Measurements from ENCODE around the gene ZHX3.
"Not testable (repeated sequence)": the region's sequence is repeated elsewhere in the genome, so short reads cannot be mapped to it uniquely, and the experiment has no call there.

Gene ZHX3

DNA sequence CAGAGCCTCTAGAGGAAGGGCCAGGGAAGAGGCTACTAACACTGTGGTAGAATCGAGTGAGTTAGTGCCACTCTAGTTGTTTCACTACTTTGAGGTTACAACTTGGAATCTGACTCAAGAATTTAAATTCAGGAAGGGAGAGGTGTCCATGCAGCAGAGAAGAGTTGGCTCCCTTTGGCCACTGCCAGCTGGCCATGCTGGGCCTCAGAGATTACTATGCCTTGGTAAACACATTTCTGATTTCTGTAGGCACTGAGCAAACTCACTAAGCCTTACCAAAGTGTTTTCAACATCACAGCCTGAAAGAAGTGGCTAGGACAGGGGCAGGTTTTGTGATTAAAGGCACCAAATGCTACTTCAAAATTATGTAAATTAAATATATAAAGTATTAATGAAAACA, 61.9 kb downstream of the ZHX3 start:
- no peak for DNase-seq

DNA sequence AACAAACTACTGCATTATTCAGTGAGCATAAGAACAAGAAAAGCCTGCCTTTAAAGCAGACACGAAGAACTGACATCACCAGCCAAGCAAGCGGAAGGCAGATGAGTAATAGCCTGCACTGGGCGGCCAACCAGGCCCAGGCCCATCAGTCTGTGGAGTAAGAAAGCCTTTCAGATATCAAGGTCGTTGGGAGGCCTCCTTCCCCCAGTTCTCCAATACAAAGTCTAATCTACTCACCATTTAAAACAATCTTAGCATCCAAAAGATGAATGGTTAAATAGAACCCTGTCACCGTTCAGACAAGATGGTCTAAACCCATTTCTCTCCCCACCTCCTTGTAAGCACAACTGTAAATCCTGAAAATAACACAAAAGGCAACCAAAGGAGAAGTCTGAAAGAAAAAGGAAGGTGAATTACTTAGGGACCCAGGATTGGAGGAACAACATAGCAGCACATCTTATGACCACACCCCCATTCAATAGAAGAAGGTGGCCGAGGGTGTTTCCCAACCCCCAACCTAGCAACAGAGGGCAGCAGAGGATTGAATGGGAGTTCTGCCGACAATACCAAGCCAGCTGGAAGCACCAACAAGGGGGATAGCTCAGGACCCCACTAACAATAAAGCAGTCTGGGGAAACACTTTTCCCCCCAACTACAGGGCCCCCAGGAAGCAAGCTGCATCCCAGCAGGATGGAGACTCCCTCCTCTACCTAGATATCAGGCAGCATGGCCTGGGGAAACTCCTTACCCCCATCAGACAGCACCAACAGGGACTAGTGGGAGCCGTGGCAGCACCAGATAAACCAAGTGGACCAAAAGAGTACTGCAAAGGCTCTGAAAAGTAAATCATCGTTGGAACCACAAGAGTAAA, 67.9 kb downstream of the ZHX3 start:
- peak; percentile 60 for DNase-seq

DNA sequence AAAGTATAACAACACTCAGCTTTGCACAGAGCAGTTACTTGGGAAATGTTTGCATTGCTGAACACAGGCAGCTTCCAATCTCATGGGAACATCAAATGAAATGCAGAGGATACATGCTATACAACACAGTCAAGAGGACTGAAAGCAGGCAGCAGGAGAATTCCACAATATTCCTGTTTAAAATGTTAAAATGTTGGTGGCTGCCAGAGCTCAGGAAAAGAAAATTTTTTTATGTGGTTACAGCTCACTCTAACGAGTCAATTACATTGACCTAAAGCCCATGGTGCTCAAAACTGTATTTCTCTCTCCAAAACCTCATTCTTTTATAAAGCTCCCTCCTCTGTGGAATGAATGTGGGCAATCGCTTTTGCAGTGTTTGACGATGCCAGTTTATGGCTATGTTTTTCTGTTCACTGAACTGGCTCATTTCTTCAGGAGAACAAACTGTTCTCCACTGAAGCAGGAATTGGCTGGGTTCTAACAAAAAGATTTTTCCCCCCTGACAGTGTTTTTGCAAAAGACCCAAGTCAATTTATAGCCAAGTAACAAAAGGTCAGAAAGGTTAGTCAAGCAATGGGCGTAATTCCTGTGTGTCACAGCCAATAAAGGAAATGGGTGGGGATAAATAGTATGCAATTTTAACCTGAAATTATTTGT, 69.0 kb downstream of the ZHX3 start:
- no peak for DNase-seq

GRCh38 chr20:41247523-41248367, 69.8 kb downstream of the ZHX3 start:
- DNase-seq, result no peak

GRCh38 chr20:41245086-41245707, 72.3 kb downstream of the ZHX3 start:
- no peak for DNase-seq

GRCh38 chr20:41242807-41243206, 74.7 kb downstream of the ZHX3 start:
- no peak for DNase-seq

GRCh38 chr20:41242352-41242751, 75.2 kb downstream of the ZHX3 start:
- DNase-seq, result no peak

GRCh38 chr20:41237233-41237632, 80.3 kb downstream of the ZHX3 start:
- DNase-seq, result not testable (repeated sequence)

DNA sequence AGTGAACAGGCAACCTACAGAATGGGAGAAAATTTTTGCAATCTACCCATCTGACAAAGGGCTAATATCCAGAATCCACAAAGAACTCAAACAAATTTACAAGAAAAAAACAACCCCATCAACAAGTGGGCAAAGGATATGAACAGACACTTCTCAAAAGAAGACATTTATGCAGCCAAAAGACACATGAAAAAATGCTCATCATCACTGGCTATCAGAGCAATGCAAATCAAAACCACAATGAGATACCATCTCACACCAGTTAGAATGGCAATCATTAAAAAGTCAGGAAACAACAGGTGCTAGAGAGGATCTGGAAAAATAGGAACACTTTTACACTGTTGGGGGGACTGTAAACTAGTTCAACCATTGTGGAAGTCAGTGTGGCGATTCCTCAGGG, 80.7 kb downstream of the ZHX3 start:
- DNase-seq, result not testable (repeated sequence)

GRCh38 chr20:41234546-41234945, 83.0 kb downstream of the ZHX3 start:
- DNase-seq, result no peak

GRCh38 chr20:41234041-41234440, 83.5 kb downstream of the ZHX3 start:
- DNase-seq, result no peak

- DNase-seq, result no peak
These were observed 84.3 kb downstream of the ZHX3 start for GRCh38 chr20:41232973-41233926.

DNA sequence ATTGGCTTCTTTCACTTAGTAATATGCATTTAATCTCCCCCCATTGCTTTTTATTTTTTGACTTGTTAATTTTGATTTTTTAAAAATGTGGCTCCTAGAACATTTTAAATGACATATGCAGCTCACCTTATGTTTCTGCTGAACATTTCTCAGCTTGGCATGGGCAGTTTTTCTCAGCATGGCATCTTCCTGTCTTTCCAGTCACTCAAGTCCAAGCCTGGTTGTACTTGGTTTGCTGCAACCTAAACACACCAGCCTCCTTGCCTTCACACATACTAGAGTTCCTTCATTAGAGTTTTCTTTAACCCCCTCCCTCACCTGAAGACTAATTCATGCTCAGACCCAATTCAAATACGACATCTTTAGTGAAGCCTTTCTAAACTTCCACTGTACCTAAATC, 86.4 kb downstream of the ZHX3 start:
- no peak for DNase-seq

DNA sequence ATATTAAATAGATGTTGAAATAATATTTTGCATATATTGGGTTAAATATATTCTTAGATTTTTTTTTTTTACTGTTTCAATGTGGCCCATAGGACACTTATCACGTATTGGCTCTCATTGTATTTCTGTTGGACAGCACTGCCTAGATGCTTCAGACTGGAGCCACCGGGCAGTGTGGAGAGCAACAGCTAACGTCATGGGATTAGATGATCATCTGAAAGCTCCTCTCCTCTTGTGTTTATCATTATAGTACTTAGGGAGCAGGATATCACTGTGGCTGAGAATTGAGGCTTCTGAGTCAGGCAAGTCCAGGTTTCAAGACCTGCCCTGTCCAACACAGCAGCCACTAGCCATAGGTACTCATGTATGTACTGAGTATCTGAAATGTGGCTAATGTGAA, 87.4 kb downstream of the ZHX3 start:
- DNase-seq, result no peak

GRCh38 chr20:41229259-41229658, 88.3 kb downstream of the ZHX3 start:
- no peak for DNase-seq

- DNase-seq, result no peak
These were observed 88.7 kb downstream of the ZHX3 start for GRCh38 chr20:41228858-41229257.

GRCh38 chr20:41226426-41226825, 91.1 kb downstream of the ZHX3 start:
- DNase-seq, result no peak

DNA sequence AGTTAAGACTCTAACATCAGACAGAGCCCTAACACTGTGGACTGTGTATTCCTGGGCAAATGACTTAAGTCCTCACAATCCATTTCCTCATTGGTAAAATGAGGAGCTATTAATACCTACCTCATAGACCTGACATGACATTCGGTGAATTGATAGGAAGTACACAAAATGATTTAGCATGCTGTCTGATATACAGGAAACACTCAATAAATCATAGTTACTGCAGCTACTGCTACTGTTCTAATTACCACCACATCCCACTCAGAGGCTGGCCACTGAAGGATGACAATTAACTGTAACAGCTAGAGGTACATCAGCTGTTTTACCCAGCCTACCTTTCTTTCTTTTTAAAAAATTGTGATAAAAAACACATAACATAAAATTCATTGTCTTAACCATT, 92.4 kb downstream of the ZHX3 start:
- no peak for DNase-seq

DNA sequence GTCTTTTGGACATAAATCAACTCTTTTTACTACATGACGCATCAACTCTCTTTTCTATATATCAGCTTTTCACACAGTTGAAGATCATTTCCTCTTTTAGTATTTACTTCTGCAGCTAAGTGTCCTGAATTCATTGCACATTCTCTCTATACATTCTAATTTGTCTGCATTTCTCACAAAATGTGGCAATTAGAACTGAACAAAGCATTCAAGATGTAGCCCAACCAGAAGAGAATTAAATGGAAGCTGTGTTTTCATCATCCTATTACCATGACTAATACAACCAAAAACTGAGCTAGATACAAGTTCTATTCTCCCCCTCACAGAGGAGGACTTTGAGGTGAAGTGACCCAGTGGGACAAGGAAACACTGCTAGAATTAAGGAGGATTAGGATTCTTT, 93.2 kb downstream of the ZHX3 start:
- DNase-seq, result no peak

GRCh38 chr20:41223112-41223511, 94.4 kb downstream of the ZHX3 start:
- no peak for DNase-seq

GRCh38 chr20:41222703-41223102, 94.8 kb downstream of the ZHX3 start:
- peak; percentile 16 for DNase-seq

DNA sequence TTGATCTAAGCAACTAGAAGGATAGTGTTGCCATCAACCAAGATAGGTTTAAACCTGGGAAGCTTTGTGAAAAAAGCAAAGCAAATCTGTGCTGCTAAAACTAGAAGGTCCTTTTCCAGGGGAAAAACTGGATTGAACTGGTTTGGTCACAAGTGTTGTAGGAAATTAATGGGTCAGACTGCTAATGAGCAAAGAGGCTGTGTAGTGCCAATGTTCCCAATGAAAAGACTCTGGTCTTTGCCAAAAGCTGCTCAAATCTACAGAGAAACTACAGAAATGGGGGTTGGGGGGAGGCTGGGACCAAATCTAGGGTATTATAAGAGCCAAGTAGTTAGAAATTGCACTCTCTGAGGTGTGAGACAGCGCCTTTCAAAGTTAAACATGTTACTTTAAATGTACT, 95.2 kb downstream of the ZHX3 start:
- DNase-seq, result no peak

Data from amniotic stem cell (primary cell).